Measurements from ENCODE around the gene POLK.
A peak's percentile ranks its signal among the peaks of the same experiment; 100 is the strongest.

Gene POLK

DNA sequence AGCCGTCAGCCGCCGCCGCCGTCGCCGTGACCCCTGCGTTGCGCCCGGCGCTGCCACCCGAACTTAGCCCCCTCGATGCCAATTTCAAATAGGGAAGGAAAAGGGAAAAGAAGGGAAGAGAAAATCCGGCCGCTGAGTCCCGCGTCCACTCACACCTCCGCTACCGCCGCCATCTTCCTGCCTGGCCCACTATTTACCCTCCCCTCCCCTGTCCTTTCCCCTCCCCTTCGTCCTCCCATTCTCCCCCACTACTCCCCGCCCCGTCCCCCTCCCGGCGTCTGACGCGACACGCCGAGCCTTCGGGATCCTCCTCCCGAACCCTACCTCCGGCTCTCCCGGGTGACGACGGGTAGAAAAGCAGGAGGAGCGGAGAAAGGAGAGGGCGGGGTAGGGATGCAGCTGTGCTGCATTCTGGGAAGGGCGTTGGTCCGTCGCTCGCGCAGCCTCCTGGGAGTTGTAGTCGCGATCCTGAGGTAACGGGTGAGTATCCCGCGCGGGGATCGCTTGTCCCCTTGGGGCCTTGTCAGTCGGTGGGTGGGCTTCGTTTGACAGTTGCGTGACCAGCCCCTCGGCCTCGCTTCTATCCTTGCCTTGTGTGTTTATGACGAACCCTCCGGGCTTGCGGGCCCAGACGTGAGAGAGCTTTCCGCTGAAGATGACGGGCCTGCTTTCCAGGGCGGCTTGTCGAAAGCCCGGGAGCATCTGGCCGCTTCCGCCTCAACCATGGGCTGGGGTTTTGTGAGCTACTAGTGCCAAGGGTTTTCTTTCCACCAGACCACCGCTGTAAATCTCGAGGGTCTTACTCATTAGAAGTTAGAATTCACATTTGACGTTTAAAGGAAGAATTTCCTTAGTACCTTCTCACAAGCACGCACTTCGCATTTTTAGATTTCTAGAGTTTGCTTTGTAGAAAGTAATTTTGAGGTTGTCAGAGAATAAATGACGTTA, at the start of gene POLK, which contains the start of gene CERT1:
TSS of gene POLK (plus strand) at position 457 of the 948 bp plus-strand sequence.
TSS of gene CERT1 (minus strand) at position 195 of the 948 bp plus-strand sequence. CDS start 422 bp downstream, outside the sequence.
- Histone ChIP-seq H3K9me3 (ENCODE audit: control insufficient read depth, insufficient read depth, low read length) (no peaks in the 10 kb centered on the region), H3K4me3 (ENCODE audit: low read depth, low read length) (peak within 1 kb of the TSS; percentile 100), H3K4me1 (ENCODE audit: control insufficient read depth, insufficient read depth, low read length) (peaks cover 15% of the 10 kb centered on the region), H3K27ac (ENCODE audit: low read depth, low read length) (peak within 1 kb of the TSS; percentile 78), H3K27me3 (ENCODE audit: control insufficient read depth, insufficient read depth, low read length) (no peaks in the 10 kb centered on the region), H3K9ac (ENCODE audit: low read depth, low read length) (peak within 1 kb of the TSS; percentile 74), H3K36me3 (ENCODE audit: control insufficient read depth, insufficient read depth, low read length) (no peaks in the 10 kb centered on the region)

DNA sequence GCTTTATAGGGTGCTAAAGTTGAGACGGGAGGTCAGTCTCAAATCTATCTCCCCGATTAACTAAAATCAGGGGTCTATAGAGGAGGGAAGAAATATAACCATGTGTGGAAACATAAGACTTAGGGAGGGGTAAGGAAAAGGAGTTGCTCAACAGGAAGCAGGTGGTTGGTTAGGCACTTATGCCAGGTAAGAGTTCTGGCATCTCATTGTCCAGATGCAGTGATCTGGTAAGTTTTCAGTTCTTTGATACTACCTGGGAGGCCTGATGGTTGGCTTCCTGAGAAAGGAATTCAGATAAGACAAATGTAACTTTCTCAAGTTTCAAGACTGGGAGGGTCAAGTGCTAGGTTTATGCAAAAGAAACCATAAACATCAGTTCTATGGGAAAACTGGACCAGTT, 48.0 kb upstream of the POLK start:
- H3K27ac ChIP-seq (ENCODE audit: low read depth, low read length): no peak overlapping the region
- H3K4me1 ChIP-seq (ENCODE audit: control insufficient read depth, insufficient read depth, low read length): peaks cover 47% of the 10 kb centered on the region
- H3K9me3 ChIP-seq (ENCODE audit: control insufficient read depth, insufficient read depth, low read length): no peaks in the 10 kb centered on the region
- no peaks in the 10 kb centered on the region for H3K27me3 ChIP-seq (ENCODE audit: control insufficient read depth, insufficient read depth, low read length)
- no peaks in the 10 kb centered on the region for H3K36me3 ChIP-seq (ENCODE audit: control insufficient read depth, insufficient read depth, low read length)
- H3K4me3 ChIP-seq (ENCODE audit: low read depth, low read length): no peak overlapping the region
- no peak overlapping the region for H3K9ac ChIP-seq (ENCODE audit: low read depth, low read length)

DNA sequence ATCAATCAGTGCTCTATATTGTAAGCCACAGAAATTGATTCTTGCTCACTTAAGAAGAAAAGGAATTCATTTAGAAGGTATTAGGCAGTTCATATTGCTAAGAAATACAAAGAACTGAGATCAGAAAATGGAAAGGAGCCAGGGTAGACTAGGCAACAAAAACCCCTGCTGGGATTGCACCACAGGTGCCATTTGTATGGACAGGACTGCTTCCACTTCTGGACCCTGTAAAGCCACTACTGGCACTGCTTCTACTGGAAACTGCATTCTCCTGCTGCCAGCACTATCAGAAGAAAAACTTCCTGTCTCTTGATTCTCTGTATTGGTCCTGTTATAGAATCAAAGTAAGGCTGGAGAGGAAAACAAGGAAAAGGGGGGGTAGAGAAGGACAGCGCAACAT, 46.2 kb upstream of the POLK start:
- Histone ChIP-seq H3K9me3 (ENCODE audit: control insufficient read depth, insufficient read depth, low read length) (no peaks in the 10 kb centered on the region), H3K36me3 (ENCODE audit: control insufficient read depth, insufficient read depth, low read length) (no peaks in the 10 kb centered on the region), H3K9ac (ENCODE audit: low read depth, low read length) (no peak overlapping the region), H3K4me1 (ENCODE audit: control insufficient read depth, insufficient read depth, low read length) (peaks cover 45% of the 10 kb centered on the region), H3K27me3 (ENCODE audit: control insufficient read depth, insufficient read depth, low read length) (no peaks in the 10 kb centered on the region), H3K27ac (ENCODE audit: low read depth, low read length) (no peak overlapping the region), H3K4me3 (ENCODE audit: low read depth, low read length) (no peak overlapping the region)

DNA sequence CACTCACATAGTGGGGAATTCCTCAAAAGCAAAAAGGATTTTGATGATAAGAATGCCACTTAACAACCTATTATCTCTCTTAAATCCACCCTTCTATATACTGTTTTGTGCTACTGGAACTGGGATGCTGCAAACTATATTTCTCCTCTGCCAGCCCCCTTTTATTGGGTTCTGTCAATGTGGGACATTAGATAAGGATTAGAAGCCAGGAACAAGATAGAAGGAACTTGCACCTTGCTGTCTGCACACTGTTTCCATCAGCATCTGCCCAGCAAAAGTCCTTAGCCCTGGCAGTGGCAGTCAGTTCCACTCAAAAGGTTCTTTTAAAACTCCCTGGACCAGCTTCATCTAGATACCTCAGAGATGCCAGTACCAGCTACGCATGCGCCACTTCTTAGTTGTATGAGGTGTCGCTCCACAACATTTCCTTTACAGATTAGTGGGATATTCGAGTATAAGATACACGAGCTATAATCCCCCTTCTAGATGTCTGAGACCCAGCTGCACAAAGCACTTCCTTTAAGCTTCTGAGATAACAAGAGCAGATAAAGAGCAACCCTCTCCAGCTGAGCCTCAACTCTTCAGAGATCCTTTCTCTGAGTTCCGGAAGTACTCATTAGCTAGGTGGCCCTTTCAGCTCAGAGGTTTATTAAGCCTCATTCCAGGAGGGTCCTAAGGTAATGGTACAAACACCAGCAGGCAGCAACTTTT, 45.5 kb upstream of the POLK start:
- H3K4me1 ChIP-seq (ENCODE audit: control insufficient read depth, insufficient read depth, low read length): peaks cover 38% of the 10 kb centered on the region
- no peak overlapping the region for H3K4me3 ChIP-seq (ENCODE audit: low read depth, low read length)
- H3K27me3 ChIP-seq (ENCODE audit: control insufficient read depth, insufficient read depth, low read length): no peaks in the 10 kb centered on the region
- H3K9me3 ChIP-seq (ENCODE audit: control insufficient read depth, insufficient read depth, low read length): no peaks in the 10 kb centered on the region
- no peak overlapping the region for H3K9ac ChIP-seq (ENCODE audit: low read depth, low read length)
- no peak overlapping the region for H3K27ac ChIP-seq (ENCODE audit: low read depth, low read length)
- no peaks in the 10 kb centered on the region for H3K36me3 ChIP-seq (ENCODE audit: control insufficient read depth, insufficient read depth, low read length)

DNA sequence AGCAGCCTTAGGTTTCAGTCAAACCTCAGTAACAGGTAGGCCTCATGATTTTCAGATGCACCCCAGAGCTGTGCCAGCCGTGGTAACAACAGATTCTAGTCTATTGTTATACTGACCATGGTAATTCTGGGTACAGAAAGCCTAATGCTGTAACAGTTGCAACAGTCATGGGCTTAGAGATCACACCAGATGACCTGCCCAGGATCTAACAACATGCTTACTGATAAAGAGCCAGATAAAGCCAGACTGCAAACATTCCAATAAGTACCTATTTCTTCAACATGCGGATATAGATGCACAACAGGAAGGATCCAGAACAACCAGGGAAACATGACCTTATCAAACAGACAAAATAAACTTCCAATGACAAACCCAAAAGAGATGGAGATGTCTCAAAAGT, 43.1 kb upstream of the POLK start:
- no peaks in the 10 kb centered on the region for H3K36me3 ChIP-seq (ENCODE audit: control insufficient read depth, insufficient read depth, low read length)
- H3K27ac ChIP-seq (ENCODE audit: low read depth, low read length): no peak overlapping the region
- H3K4me3 ChIP-seq (ENCODE audit: low read depth, low read length): no peak overlapping the region
- peaks cover 30% of the 10 kb centered on the region for H3K4me1 ChIP-seq (ENCODE audit: control insufficient read depth, insufficient read depth, low read length)
- H3K9me3 ChIP-seq (ENCODE audit: control insufficient read depth, insufficient read depth, low read length): no peaks in the 10 kb centered on the region
- H3K9ac ChIP-seq (ENCODE audit: low read depth, low read length): no peak overlapping the region
- H3K27me3 ChIP-seq (ENCODE audit: control insufficient read depth, insufficient read depth, low read length): no peaks in the 10 kb centered on the region

DNA sequence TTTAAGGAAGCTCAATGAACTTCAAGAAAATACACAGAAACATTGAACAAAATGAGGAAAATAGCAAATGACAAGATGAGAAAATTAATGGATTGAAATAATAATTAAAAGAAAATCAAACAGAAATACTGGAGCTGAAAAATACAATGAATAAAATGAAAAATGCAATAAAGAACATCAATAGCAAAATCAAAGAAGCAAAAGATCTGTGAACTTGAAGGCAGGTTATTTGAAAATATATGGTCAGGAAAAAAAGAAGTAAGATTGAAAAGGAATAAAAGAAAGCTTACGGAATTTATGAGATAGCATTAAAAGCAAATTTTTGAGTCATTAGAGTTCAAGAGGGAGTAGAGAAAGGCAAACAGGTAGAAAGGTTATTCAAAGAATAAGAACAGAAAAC, 42.7 kb upstream of the POLK start:
- no peaks in the 10 kb centered on the region for H3K27me3 ChIP-seq (ENCODE audit: control insufficient read depth, insufficient read depth, low read length)
- no peaks in the 10 kb centered on the region for H3K9me3 ChIP-seq (ENCODE audit: control insufficient read depth, insufficient read depth, low read length)
- no peaks in the 10 kb centered on the region for H3K36me3 ChIP-seq (ENCODE audit: control insufficient read depth, insufficient read depth, low read length)
- peaks cover 26% of the 10 kb centered on the region for H3K4me1 ChIP-seq (ENCODE audit: control insufficient read depth, insufficient read depth, low read length)
- H3K27ac ChIP-seq (ENCODE audit: low read depth, low read length): no peak overlapping the region
- no peak overlapping the region for H3K9ac ChIP-seq (ENCODE audit: low read depth, low read length)
- H3K4me3 ChIP-seq (ENCODE audit: low read depth, low read length): no peak overlapping the region

DNA sequence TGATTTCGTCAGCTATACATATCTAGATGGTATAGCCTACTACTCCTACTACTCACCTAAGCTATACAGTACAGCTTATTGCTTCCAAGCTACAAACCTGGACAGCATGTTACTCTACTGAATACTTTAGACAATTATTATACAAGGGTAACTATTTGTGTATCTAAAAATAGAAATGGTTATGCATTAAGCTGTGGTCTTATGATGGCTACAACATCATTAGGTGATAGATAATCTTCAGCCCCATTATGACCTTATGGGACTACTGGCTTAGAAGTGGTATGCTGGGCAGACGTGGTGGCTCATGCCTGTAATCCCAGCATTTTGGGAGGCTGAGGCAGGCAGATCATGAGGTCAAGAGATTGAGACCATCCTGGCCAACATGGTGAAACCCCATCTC, 40.5 kb upstream of the POLK start:
- Histone ChIP-seq H3K27me3 (ENCODE audit: control insufficient read depth, insufficient read depth, low read length) (no peaks in the 10 kb centered on the region), H3K27ac (ENCODE audit: low read depth, low read length) (no peak overlapping the region), H3K9ac (ENCODE audit: low read depth, low read length) (no peak overlapping the region), H3K4me3 (ENCODE audit: low read depth, low read length) (no peak overlapping the region), H3K4me1 (ENCODE audit: control insufficient read depth, insufficient read depth, low read length) (peaks cover 33% of the 10 kb centered on the region), H3K36me3 (ENCODE audit: control insufficient read depth, insufficient read depth, low read length) (no peaks in the 10 kb centered on the region), H3K9me3 (ENCODE audit: control insufficient read depth, insufficient read depth, low read length) (no peaks in the 10 kb centered on the region)

DNA sequence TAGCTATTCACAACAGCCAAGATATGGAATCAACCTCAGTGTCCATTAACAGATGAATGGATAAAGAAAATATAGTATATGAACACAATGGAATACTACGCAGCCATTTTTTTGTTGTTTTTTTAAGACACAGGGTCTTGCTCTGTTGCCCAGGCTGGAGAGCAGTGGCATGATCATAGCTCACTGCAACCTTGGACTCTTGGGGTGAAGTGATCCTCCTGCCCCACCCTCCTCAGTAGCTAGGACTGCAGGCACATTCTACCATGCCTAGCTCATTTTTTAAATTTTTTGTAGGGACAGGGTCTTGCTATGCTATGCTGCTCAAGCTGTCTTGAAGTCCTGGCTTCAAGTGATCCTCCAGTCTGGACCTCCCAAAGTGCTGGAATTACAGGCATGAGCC, 38.7 kb upstream of the POLK start:
- Histone ChIP-seq H3K9me3 (ENCODE audit: control insufficient read depth, insufficient read depth, low read length) (no peaks in the 10 kb centered on the region), H3K27me3 (ENCODE audit: control insufficient read depth, insufficient read depth, low read length) (no peaks in the 10 kb centered on the region), H3K4me1 (ENCODE audit: control insufficient read depth, insufficient read depth, low read length) (peaks cover 39% of the 10 kb centered on the region), H3K9ac (ENCODE audit: low read depth, low read length) (no peak overlapping the region), H3K27ac (ENCODE audit: low read depth, low read length) (no peak overlapping the region), H3K4me3 (ENCODE audit: low read depth, low read length) (no peak overlapping the region), H3K36me3 (ENCODE audit: control insufficient read depth, insufficient read depth, low read length) (no peaks in the 10 kb centered on the region)

DNA sequence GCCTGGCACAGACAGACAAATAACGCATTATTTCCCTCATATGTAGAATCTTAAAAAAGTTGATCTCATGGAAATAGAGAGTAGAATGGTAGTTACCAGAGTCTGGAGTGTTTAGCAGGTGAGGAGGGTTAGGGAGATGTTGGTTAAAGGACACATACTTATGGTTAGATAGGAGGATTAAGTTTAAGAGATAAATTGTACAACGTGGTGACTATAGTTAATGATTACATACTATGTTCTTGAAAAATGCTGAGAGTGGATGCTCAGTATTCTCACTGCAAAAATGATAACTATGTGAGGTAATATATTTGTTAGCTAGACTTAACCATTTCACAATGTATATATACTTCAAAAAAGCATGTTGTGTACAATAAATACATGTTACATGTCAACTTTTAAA, 38.2 kb upstream of the POLK start:
- H3K36me3 ChIP-seq (ENCODE audit: control insufficient read depth, insufficient read depth, low read length): no peaks in the 10 kb centered on the region
- no peaks in the 10 kb centered on the region for H3K9me3 ChIP-seq (ENCODE audit: control insufficient read depth, insufficient read depth, low read length)
- H3K4me1 ChIP-seq (ENCODE audit: control insufficient read depth, insufficient read depth, low read length): peaks cover 34% of the 10 kb centered on the region
- H3K27me3 ChIP-seq (ENCODE audit: control insufficient read depth, insufficient read depth, low read length): no peaks in the 10 kb centered on the region
- H3K9ac ChIP-seq (ENCODE audit: low read depth, low read length): no peak overlapping the region
- no peak overlapping the region for H3K27ac ChIP-seq (ENCODE audit: low read depth, low read length)
- no peak overlapping the region for H3K4me3 ChIP-seq (ENCODE audit: low read depth, low read length)

DNA sequence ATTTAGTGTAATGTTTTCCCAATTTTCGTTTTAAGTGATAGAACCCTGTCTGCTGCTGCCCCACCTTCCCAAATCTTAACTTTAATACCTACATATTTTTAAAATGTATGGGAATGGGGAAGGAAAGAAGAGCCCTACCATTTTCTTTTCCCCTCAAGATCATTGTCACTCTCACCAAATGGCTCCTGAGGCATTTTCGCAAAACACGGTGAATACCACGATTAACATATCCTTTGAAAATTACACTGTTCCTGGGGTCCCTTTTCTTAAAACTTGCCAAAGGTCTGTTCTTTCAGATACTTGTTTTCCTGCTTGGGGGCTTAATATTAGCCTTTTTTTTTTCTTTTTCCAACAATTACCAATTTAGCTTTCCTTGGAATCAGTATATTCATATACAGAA, 36.3 kb upstream of the POLK start:
- peak overlapping the region; percentile 29; the same call in 1 of the 2 replicates for H3K4me3 ChIP-seq (ENCODE audit: low read depth, low read length)
- H3K9ac ChIP-seq (ENCODE audit: low read depth, low read length): no peak overlapping the region
- no peaks in the 10 kb centered on the region for H3K9me3 ChIP-seq (ENCODE audit: control insufficient read depth, insufficient read depth, low read length)
- H3K36me3 ChIP-seq (ENCODE audit: control insufficient read depth, insufficient read depth, low read length): no peaks in the 10 kb centered on the region
- H3K27me3 ChIP-seq (ENCODE audit: control insufficient read depth, insufficient read depth, low read length): no peaks in the 10 kb centered on the region
- peaks cover 34% of the 10 kb centered on the region for H3K4me1 ChIP-seq (ENCODE audit: control insufficient read depth, insufficient read depth, low read length)
- H3K27ac ChIP-seq (ENCODE audit: low read depth, low read length): peak overlapping the region; percentile 85

DNA sequence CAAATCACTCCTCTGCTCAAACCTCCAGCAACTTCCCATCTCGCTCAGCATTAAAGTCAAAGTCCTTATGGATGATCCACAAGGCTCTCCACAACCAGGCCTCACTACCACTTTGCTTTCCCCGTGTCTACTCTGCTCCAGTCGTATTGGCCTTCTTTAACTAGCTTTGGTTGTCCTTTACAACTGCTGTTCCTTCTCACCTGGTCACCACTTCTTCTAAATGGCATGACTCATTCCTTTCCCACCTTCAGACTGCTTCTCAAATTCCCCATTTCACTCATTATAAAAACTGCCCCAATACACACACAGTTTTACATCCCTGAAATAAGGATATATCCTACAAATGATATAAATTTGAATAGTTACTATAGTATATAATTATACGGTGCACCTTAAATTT, 30.7 kb upstream of the POLK start:
- Histone ChIP-seq H3K9me3 (ENCODE audit: control insufficient read depth, insufficient read depth, low read length) (no peaks in the 10 kb centered on the region), H3K4me1 (ENCODE audit: control insufficient read depth, insufficient read depth, low read length) (peaks cover 26% of the 10 kb centered on the region), H3K27ac (ENCODE audit: low read depth, low read length) (no peak overlapping the region), H3K36me3 (ENCODE audit: control insufficient read depth, insufficient read depth, low read length) (no peaks in the 10 kb centered on the region), H3K4me3 (ENCODE audit: low read depth, low read length) (no peak overlapping the region), H3K9ac (ENCODE audit: low read depth, low read length) (no peak overlapping the region), H3K27me3 (ENCODE audit: control insufficient read depth, insufficient read depth, low read length) (no peaks in the 10 kb centered on the region)
